Prostate gland (tissue), 2 donors: ENCODE data around the gene SLC34A1. TPM values are rescaled to one million over a fixed set of nuclear protein-coding genes. Genes with fewer than 3 reads are reported as not detected.
A peak's percentile ranks its signal among the peaks of the same experiment; 100 is the strongest.

ENCODE experiments used
- DNase-seq: peaks from one replicate; pipeline ENCODE4 v3.0.0-alpha.2; 2019; ENCODE audit warnings: low spot score
- H3K27ac ChIP-seq, 2 donors: fragments of 200-600 bp; sonication (generic); 2 replicates each; pipeline ENCODE4 v1.5.1; 2017 to 2019
- H3K27me3 ChIP-seq: fragments of 200-600 bp; sonication (generic); replicated peaks from 2 replicates; pipeline ENCODE4 v1.5.1; 2019; ENCODE audit not compliant: insufficient read depth
- H3K36me3 ChIP-seq, 2 donors: fragments of 200-600 bp; sonication (generic); 1 replicate in 1 of 2; 2 replicates in 1 of 2; pipeline versions ENCODE4 v1.5.1 to v1.8.1; 2017 to 2019
- H3K4me1 ChIP-seq: fragments of 200-600 bp; sonication (generic); replicated peaks from 2 replicates; pipeline ENCODE4 v1.5.1; 2019
- H3K4me3 ChIP-seq, 2 donors: fragments of 200-600 bp; sonication (generic); 2 replicates each; pipeline ENCODE4 v1.5.1; 2017 to 2019
- H3K9me3 ChIP-seq: fragments of 200-600 bp; sonication (generic); 2 replicates; pipeline ENCODE4 v1.5.1; 2017
- POLR2A ChIP-seq: fragments of 450-650 bp; IDR thresholded peaks from one replicate; pipeline ENCODE4 v1.6.1; 2016; ENCODE audit warnings: antibody characterized with exemption, mild to moderate bottlenecking
- POLR2AphosphoS5 ChIP-seq: sonication (generic); formaldehyde crosslinking; IDR thresholded peaks from one replicate; pipeline ENCODE4 v1.6.1; 2017; ENCODE audit warnings: antibody characterized with exemption
- WGBS: methylation state at CpG from one replicate; pipeline ENCODE4 v1.1.5; 2018; 5-methylcytosine and 5-hydroxymethylcytosine counted together
- intact Hi-C: fragments of 100-400 bp; cut with DNase I; formaldehyde crosslinking; loops from one replicate; pipeline ENCODE4 v1.14.2; 2022
- total RNA-seq, 2 donors: library from RNA; depleted of rRNA; stranded (reverse); fragments of >200 nt; gene quantifications; one replicate each; pipeline ENCODE4 v1.1.0, GENCODE V29; 2016
- TF ChIP-seq, protein P1 (sequence below), 4 experiments: fragments of 200-600 bp in 2 of 4; fragments of 450-650 bp in 2 of 4; sonication (generic) in 2 of 4; IDR thresholded peaks; 1 replicate in 3 of 4; 2 replicates in 1 of 4; pipeline ENCODE4 v1.5.1; 2016 to 2019; ENCODE audit warnings: antibody characterized with exemption in 4 of 4, mild to moderate bottlenecking in 2 of 4, moderate library complexity in 2 of 4

The SLC34A1 gene
- total RNA-seq, 2 donors from 2014 or later: not detected

DNA sequence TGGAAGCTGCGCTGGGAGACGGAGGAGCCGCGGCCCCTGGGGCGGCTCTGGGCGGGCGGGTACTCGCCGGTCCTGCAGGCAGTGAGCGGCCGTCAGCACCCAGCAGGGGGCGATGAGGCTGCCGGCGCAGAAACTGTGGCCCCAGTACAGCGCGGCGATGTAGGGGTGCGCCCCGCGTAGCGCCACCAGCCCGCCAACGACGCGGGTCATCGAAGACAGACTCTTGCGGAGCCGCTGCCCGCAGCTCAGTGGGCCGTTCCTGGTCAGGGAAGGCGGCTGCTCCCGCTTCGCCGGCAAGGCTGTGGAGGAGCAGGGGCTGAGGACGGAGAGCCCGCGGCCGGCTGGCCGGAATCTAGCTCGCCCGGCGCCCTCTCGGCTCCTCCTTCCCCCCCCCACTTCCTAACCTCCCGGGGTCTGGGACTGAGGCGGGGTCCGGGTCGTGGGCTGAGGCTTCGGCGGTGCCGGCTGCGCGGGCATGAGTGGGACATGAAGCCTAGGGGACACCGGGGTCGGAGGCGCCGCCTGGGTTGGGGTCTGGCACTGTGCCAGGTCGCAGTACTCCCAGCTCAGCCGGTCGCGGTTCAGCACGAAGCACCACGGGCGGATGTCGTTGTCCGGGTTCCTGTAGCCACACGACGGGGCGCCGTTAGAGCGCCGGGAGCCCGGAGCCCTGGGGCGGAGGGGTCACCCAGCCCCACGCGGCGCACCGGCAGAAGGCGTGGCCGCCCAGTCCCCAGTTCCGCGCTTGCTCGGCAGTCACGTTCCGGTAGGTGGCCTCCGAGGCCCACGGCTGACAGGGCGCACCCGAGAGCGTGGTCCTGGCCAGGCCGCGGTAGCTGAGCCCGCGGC, 19.8 kb downstream of the SLC34A1 start:
- H3K27ac ChIP-seq: peak overlapping the region in 1 of 2 donors; percentile 27
- H3K36me3 ChIP-seq: no peaks in the 10 kb centered on the region
- intact Hi-C loops: loop anchor here (2.0 kb wide), 1 partner anchor 51 kb away; no protein-coding TSS in a partner anchor
- DNase-seq: peak; percentile 82
- TF ChIP-seq POLR2AphosphoS5 (peak; percentile 72), POLR2A (no peak)
- TF ChIP-seq, protein P1, sequence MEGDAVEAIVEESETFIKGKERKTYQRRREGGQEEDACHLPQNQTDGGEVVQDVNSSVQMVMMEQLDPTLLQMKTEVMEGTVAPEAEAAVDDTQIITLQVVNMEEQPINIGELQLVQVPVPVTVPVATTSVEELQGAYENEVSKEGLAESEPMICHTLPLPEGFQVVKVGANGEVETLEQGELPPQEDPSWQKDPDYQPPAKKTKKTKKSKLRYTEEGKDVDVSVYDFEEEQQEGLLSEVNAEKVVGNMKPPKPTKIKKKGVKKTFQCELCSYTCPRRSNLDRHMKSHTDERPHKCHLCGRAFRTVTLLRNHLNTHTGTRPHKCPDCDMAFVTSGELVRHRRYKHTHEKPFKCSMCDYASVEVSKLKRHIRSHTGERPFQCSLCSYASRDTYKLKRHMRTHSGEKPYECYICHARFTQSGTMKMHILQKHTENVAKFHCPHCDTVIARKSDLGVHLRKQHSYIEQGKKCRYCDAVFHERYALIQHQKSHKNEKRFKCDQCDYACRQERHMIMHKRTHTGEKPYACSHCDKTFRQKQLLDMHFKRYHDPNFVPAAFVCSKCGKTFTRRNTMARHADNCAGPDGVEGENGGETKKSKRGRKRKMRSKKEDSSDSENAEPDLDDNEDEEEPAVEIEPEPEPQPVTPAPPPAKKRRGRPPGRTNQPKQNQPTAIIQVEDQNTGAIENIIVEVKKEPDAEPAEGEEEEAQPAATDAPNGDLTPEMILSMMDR (IDR thresholded peaks at IDR 0.05): peak; percentile 31 to 90 (median 72)
- no peaks in the 10 kb centered on the region for H3K9me3 ChIP-seq
- H3K27me3 ChIP-seq: no peaks in the 10 kb centered on the region
- peak overlapping the region; percentile 34 to 45 for H3K4me3 ChIP-seq
- H3K4me1 ChIP-seq: peaks cover 21% of the 10 kb centered on the region
- 0% methylated on average over 20 of the region's 93 CpGs for WGBS

DNA sequence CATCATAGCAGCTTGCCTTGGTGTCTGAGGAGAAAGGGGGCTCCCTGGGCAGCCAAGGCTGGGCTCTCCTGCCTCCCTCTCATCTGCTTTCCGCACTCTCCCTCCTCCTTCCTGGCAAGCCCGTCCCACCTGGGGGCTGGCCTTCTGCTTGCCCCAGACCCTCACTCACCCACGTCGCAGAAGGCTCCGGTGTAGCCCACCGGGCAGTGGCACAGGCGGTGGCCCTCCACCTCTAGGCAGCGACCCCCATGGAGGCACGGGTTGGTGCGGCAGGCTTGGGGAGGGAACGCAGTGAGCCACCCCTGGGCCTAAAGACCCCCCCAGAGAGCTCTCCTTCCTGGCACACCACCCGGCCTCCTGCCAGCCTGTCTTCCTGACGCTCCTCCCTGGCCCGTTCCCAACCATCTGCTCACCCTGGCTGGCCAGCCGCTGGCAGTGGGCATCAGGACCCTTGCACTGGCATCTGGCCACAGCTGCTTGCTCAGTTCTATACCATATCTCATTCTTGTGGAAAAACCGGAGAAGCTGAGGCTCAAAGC, 20.5 kb downstream of the SLC34A1 start:
- TF ChIP-seq POLR2A: no peak
- TF ChIP-seq, protein P1 (IDR thresholded peaks at IDR 0.05): no peak
- WGBS: 26% methylated on average over 16 of the region's 16 CpGs
- peaks cover 21% of the 10 kb centered on the region for H3K4me1 ChIP-seq
- intact Hi-C loops: loop anchor here (2.0 kb wide), 1 partner anchor 50 kb away; no protein-coding TSS in a partner anchor
- peak overlapping the region in 1 of 2 donors; percentile 27 for H3K27ac ChIP-seq
- no peak for DNase-seq
- peak overlapping the region; percentile 34 to 45 for H3K4me3 ChIP-seq
- no peaks in the 10 kb centered on the region for H3K27me3 ChIP-seq
- no peaks in the 10 kb centered on the region for H3K36me3 ChIP-seq
- no peaks in the 10 kb centered on the region for H3K9me3 ChIP-seq

DNA sequence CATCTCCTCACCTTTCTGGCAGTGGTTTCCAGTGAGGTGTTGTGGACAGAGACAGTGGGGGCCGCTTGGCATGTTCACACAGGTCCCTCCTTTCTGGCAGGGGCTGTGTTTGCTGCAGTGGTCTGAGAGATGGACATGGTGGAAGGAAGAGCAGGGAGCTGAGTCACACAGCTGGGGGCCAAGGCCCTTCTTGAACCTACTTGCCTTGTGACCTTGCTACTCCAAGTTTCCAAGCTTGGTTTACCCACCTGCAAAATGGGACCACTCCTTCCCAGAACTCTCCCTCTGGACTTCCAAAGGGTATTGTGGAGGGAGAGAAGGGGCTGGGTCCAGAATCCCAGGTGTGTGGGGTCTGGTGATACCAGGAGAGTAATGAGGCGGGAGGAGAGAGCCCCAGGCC, 21.1 kb downstream of the SLC34A1 start:
- Histone ChIP-seq H3K36me3 (no peaks in the 10 kb centered on the region), H3K4me1 (peaks cover 21% of the 10 kb centered on the region), H3K4me3 (no peak overlapping the region), H3K9me3 (no peaks in the 10 kb centered on the region), H3K27me3 (no peaks in the 10 kb centered on the region), H3K27ac (no peak overlapping the region)
- WGBS: 92% methylated on average over 2 of the region's 2 CpGs
- intact Hi-C loops: loop anchor here (2.0 kb wide), 1 partner anchor 49 kb away; no protein-coding TSS in a partner anchor
- DNase-seq: no peak
- TF ChIP-seq, protein P1 (IDR thresholded peaks at IDR 0.05): no peak
- TF ChIP-seq POLR2AphosphoS5 (no peak), POLR2A (no peak)

DNA sequence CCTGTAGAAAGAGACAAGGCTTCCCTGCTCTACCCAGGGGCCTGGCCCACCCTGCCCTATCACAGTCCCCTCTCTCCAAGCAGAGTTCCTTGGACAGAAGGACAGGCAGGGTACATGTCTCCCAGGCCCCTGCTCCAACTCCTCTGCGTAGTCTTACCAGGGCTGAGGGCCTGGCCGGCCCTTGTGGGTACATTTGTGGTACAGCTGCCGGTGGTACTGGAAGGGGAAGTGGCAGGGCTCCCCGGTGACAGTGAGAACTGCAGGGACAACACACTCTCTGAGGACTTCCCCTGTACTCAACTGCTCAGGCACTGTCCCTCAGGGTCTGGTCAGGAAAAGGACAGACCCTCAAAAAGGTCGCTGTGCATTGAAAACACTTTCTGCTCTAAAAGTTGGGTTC, 21.6 kb downstream of the SLC34A1 start:
- H3K27ac ChIP-seq: no peak overlapping the region
- DNase-seq: no peak
- WGBS: 93% methylated on average over 5 of the region's 5 CpGs

More for the DNA sequence above, 21.6 kb downstream of the SLC34A1 start:
- Histone ChIP-seq H3K4me1 (peaks cover 21% of the 10 kb centered on the region), H3K9me3 (no peaks in the 10 kb centered on the region), H3K4me3 (no peak overlapping the region), H3K27me3 (no peaks in the 10 kb centered on the region), H3K36me3 (no peaks in the 10 kb centered on the region)
- intact Hi-C loops: loop anchor here (2.0 kb wide), 1 partner anchor 49 kb away; no protein-coding TSS in a partner anchor
- TF ChIP-seq, protein P1 (IDR thresholded peaks at IDR 0.05): no peak
